Measurements from ENCODE around the gene PCDHB3. TPM values are rescaled to one million over a fixed set of nuclear protein-coding genes. Genes with fewer than 3 reads are reported as not detected.
A peak's percentile ranks its signal among the peaks of the same experiment; 100 is the strongest.
"Not testable (repeated sequence)": the region's sequence is repeated elsewhere in the genome, so short reads cannot be mapped to it uniquely, and the experiment has no call there.

PCDHB3 gene
- total RNA-seq, 4 donors from 2014 or later = 0.78 to 2.3 (median 2.0) TPM

GRCh38 chr5:141084487-141084989 lies 15.7 kb upstream of the PCDHB3 start:
- Histone ChIP-seq H3K4me1 (peaks cover 0 to 10% (median 0%) of the 10 kb centered on the region in 3 donors), H3K9me3 (peaks cover 0 to 24% (median 0%) of the 10 kb centered on the region in 3 donors), H3K36me3 (no peaks in the 10 kb centered on the region), H3K27ac (peak overlapping the region; percentile 58 to 71 (median 62)), H3K27me3 (peaks cover 7% of the 10 kb centered on the region), H3K4me3 (peak overlapping the region; percentile 49 to 75)
- 5 to 11% methylated on average over 16 to 20 of the region's 21 CpGs for WGBS, 2 donors (ENCODE audit: low coverage in 1 of 2)
- peak; percentile 62 for ATAC-seq
- peak; percentile 36 to 73 (median 41) for TF ChIP-seq CTCF (IDR thresholded peaks at IDR 0.05)
- TF ChIP-seq POLR2A (IDR thresholded peaks at IDR 0.05) = no peak

- H3K27ac ChIP-seq = no peak within 1 kb of the TSS
- peaks cover 45% of the 10 kb centered on the region for H3K27me3 ChIP-seq
- WGBS, 2 donors (ENCODE audit: low coverage in 1 of 2) = 17 to 21% methylated on average over 18 to 22 of the region's 29 CpGs
- no peaks in the 10 kb centered on the region for H3K36me3 ChIP-seq
- ATAC-seq = peak; percentile 55
- no peaks in the 10 kb centered on the region for H3K4me1 ChIP-seq
- peak within 1 kb of the TSS in 1 of 2 donors; percentile 38 for H3K4me3 ChIP-seq
- peak in 1 of 4 experiments; percentile 40 for TF ChIP-seq CTCF (IDR thresholded peaks at IDR 0.05)
- no peak for TF ChIP-seq POLR2AphosphoS5 (IDR thresholded peaks at IDR 0.05)
- H3K9me3 ChIP-seq = peaks cover 0 to 82% (median 0%) of the 10 kb centered on the region in 3 donors
Observed at GRCh38 chr5:141094481-141095262, 5.6 kb upstream of the PCDHB3 start, which contains the start of gene PCDHB2. Gene PCDHB2 (plus strand): TSS chr5:141094615. CDS start chr5:141094791, 176 bp downstream.

GRCh38 chr5:141095263-141095641 lies 5.0 kb upstream of the PCDHB3 start:
- H3K4me1 ChIP-seq = no peaks in the 10 kb centered on the region
- H3K27ac ChIP-seq = no peak overlapping the region
- H3K4me3 ChIP-seq = peak overlapping the region in 1 of 2 donors; percentile 38
- TF ChIP-seq POLR2A (IDR thresholded peaks at IDR 0.05) (no peak), EP300 (IDR thresholded peaks at IDR 0.05) (no peak), POLR2AphosphoS5 (IDR thresholded peaks at IDR 0.05) (no peak), CTCF (IDR thresholded peaks at IDR 0.05) (no peak)
- H3K9me3 ChIP-seq = peaks cover 0 to 82% (median 0%) of the 10 kb centered on the region in 3 donors
- peaks cover 49% of the 10 kb centered on the region for H3K27me3 ChIP-seq
- no peaks in the 10 kb centered on the region for H3K36me3 ChIP-seq
- no peak for ATAC-seq
- WGBS, 2 donors (ENCODE audit: low coverage in 1 of 2) = no CpG with 5 or more reads among the region's 12 CpGs

GRCh38 chr5:141096181-141096580 lies 4.1 kb upstream of the PCDHB3 start:
- not testable (repeated sequence) for H3K4me3 ChIP-seq, H3K4me1 ChIP-seq, ATAC-seq, H3K27ac ChIP-seq, H3K36me3 ChIP-seq
- WGBS, 2 donors (ENCODE audit: low coverage in 1 of 2) = no CpG with 5 or more reads among the region's 46 CpGs
- Histone ChIP-seq H3K9me3 (peaks cover 0 to 84% (median 0%) of the 10 kb centered on the region in 3 donors), H3K27me3 (peaks cover 58% of the 10 kb centered on the region)

DNA sequence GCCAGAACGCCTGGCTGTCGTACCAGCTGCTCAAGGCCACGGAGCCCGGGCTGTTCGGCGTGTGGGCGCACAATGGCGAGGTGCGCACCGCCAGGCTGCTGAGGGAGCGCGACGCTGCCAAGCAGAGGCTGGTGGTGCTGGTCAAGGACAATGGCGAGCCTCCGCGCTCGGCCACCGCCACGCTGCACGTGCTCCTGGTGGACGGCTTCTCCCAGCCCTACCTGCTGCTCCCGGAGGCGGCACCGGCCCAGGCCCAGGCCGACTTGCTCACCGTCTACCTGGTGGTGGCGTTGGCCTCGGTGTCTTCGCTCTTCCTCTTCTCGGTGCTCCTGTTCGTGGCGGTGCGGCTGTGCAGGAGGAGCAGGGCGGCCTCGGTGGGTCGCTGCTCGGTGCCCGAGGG lies 3.7 kb upstream of the PCDHB3 start:
- not testable (repeated sequence) for H3K36me3 ChIP-seq, H3K4me1 ChIP-seq, ATAC-seq, H3K27ac ChIP-seq, H3K4me3 ChIP-seq
- Histone ChIP-seq H3K9me3 (peaks cover 0 to 88% (median 0%) of the 10 kb centered on the region in 3 donors), H3K27me3 (peaks cover 62% of the 10 kb centered on the region)
- no CpG with 5 or more reads among the region's 38 CpGs for WGBS, 2 donors (ENCODE audit: low coverage in 1 of 2)

- ATAC-seq = no peak
- Histone ChIP-seq H3K27ac (no peak overlapping the region), H3K9me3 (peaks cover 0 to 73% (median 0%) of the 10 kb centered on the region in 3 donors), H3K36me3 (no peaks in the 10 kb centered on the region), H3K4me1 (no peaks in the 10 kb centered on the region), H3K27me3 (peaks cover 50% of the 10 kb centered on the region), H3K4me3 (peak overlapping the region in 1 of 2 donors; percentile 38)
- TF ChIP-seq CTCF (IDR thresholded peaks at IDR 0.05) (no peak), POLR2A (IDR thresholded peaks at IDR 0.05) (no peak), EP300 (IDR thresholded peaks at IDR 0.05) (no peak), POLR2AphosphoS5 (IDR thresholded peaks at IDR 0.05) (no peak)
- WGBS, 2 donors (ENCODE audit: low coverage in 1 of 2) = 36 to 63% methylated on average over 12 to 13 of the region's 20 CpGs
Observed at GRCh38 chr5:141101059-141101458, 786 bp downstream of the PCDHB3 start.

DNA sequence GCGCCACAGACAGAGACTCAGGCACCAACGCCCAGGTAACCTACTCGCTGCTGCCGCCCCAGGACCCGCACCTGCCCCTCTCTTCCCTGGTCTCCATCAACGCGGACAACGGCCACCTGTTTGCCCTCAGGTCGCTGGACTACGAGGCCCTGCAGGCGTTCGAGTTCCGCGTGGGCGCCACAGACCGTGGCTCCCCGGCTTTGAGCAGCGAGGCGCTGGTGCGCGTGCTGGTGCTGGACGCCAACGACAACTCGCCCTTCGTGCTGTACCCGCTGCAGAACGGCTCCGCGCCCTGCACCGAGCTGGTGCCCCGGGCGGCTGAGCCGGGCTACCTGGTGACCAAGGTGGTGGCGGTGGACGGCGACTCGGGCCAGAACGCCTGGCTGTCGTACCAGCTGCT lies 1.8 kb downstream of the PCDHB3 start:
- ATAC-seq, H3K4me3 ChIP-seq, H3K27ac ChIP-seq, H3K4me1 ChIP-seq, H3K36me3 ChIP-seq: not testable (repeated sequence)
- no CpG with 5 or more reads among the region's 39 CpGs for WGBS, 2 donors (ENCODE audit: low coverage in 1 of 2)
- H3K27me3 ChIP-seq = peaks cover 44% of the 10 kb centered on the region
- peaks cover 0 to 64% (median 0%) of the 10 kb centered on the region in 3 donors for H3K9me3 ChIP-seq

GRCh38 chr5:141102471-141102870 lies 2.2 kb downstream of the PCDHB3 start:
- Histone ChIP-seq H3K27me3 (peaks cover 43% of the 10 kb centered on the region), H3K9me3 (peaks cover 0 to 62% (median 0%) of the 10 kb centered on the region in 3 donors)
- ATAC-seq, H3K4me1 ChIP-seq, H3K36me3 ChIP-seq, H3K27ac ChIP-seq, H3K4me3 ChIP-seq: not testable (repeated sequence)
- no CpG with 5 or more reads among the region's 38 CpGs for WGBS, 2 donors (ENCODE audit: low coverage in 1 of 2)

All from gastroesophageal sphincter (tissue), 4 donors.